ENCODE measurements around the gene ZNF804A. TPM values are rescaled to one million over a fixed set of nuclear protein-coding genes. Genes with fewer than 3 reads are reported as not detected.

Gene ZNF804A
- total RNA-seq, 4 donors from 2014 or later, result 0.27 to 7.9 (median 1.4) TPM; not detected in 1

GRCh38 chr2:184566716-184567115, 31.6 kb upstream of the ZNF804A start:
- no peaks in the 10 kb centered on the region for H3K4me1 ChIP-seq
- no peak overlapping the region for H3K27ac ChIP-seq
- no peaks in the 10 kb centered on the region for H3K9me3 ChIP-seq
- H3K4me3 ChIP-seq, result no peak overlapping the region
- TF ChIP-seq, protein P1, sequence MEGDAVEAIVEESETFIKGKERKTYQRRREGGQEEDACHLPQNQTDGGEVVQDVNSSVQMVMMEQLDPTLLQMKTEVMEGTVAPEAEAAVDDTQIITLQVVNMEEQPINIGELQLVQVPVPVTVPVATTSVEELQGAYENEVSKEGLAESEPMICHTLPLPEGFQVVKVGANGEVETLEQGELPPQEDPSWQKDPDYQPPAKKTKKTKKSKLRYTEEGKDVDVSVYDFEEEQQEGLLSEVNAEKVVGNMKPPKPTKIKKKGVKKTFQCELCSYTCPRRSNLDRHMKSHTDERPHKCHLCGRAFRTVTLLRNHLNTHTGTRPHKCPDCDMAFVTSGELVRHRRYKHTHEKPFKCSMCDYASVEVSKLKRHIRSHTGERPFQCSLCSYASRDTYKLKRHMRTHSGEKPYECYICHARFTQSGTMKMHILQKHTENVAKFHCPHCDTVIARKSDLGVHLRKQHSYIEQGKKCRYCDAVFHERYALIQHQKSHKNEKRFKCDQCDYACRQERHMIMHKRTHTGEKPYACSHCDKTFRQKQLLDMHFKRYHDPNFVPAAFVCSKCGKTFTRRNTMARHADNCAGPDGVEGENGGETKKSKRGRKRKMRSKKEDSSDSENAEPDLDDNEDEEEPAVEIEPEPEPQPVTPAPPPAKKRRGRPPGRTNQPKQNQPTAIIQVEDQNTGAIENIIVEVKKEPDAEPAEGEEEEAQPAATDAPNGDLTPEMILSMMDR (IDR thresholded peaks at IDR 0.05), result no peak
- TF ChIP-seq POLR2A (IDR thresholded peaks at IDR 0.05), result no peak
- H3K27me3 ChIP-seq, result no peaks in the 10 kb centered on the region
- intact Hi-C loops (cut with DNase I; ENCODE audit: low total_unique reads), result no loop called here
- no peaks in the 10 kb centered on the region for H3K36me3 ChIP-seq
- no peak for DNase-seq

DNA sequence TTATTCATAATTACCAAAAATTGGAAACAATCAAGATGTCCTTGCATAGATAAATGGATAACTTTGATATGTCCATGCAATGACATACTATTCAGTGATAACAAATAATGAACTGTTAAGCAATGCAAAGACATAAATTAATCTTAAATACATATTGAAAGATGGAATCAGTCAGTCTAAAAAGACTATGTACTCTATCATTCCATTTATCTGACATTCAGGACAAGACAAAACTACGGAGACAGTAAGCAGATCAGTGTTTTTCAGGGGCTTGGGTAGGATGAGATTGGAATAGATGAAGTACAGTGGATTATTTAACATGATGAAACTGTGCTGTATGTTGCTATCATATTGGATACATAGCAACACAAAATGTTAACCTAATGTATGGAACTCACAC, 21.3 kb upstream of the ZNF804A start:
- no peaks in the 10 kb centered on the region for H3K9me3 ChIP-seq
- TF ChIP-seq POLR2A (IDR thresholded peaks at IDR 0.05), result no peak
- TF ChIP-seq, protein P1 (IDR thresholded peaks at IDR 0.05), result no peak
- intact Hi-C loops (cut with DNase I; ENCODE audit: low total_unique reads), result no loop called here

DNA sequence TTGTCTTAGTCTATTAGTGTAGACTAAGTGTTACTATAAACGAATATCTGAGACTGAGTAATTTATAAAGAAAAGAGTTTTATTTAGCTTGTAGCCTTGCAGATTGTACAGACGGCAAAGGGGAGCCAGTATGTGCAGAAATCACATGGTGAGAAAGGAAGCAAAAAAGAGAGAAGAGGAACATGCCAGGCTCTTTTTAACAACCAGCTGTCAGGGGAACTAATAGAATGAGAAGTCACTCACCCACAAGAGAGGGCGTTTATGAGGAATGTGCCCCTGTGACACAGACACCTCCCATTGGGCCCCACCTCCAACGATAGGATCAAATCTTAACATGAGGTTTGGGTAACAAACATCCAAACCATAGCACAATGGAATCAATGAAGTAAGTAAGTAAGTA, 20.6 kb upstream of the ZNF804A start:
- Histone ChIP-seq H3K4me3 (no peak overlapping the region), H3K27ac (no peak overlapping the region), H3K36me3 (no peaks in the 10 kb centered on the region), H3K9me3 (no peaks in the 10 kb centered on the region), H3K27me3 (no peaks in the 10 kb centered on the region), H3K4me1 (no peaks in the 10 kb centered on the region)
- intact Hi-C loops (cut with DNase I; ENCODE audit: low total_unique reads), result no loop called here
- TF ChIP-seq POLR2A (IDR thresholded peaks at IDR 0.05), result no peak
- TF ChIP-seq, protein P1 (IDR thresholded peaks at IDR 0.05), result no peak
- DNase-seq, result no peak

More for the DNA sequence above, 21.3 kb upstream of the ZNF804A start:
- H3K27me3 ChIP-seq, result no peaks in the 10 kb centered on the region
- H3K4me3 ChIP-seq, result no peak overlapping the region
- no peak overlapping the region for H3K27ac ChIP-seq
- no peak for DNase-seq
- no peaks in the 10 kb centered on the region for H3K4me1 ChIP-seq
- H3K36me3 ChIP-seq, result no peaks in the 10 kb centered on the region

DNA sequence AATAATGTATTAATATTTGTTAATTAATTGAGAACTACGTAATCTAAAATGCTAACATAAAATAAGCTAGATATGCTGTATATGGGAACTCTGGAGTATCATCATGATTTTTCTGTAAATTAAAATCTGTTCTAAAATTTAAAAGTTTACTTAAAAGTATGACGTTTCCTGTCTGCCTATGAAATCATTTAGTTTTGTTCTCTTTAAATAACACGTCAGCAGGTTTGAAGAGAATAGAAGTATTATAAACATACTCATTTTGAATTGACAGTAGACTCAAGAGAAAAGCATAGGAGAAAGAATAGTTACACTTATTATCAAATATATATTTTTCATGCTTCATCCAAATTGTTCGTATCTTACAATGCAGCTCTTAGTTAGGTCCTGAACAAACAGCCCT, 19.1 kb upstream of the ZNF804A start:
- Histone ChIP-seq H3K4me1 (no peaks in the 10 kb centered on the region), H3K9me3 (no peaks in the 10 kb centered on the region), H3K27me3 (no peaks in the 10 kb centered on the region), H3K36me3 (no peaks in the 10 kb centered on the region), H3K4me3 (no peak overlapping the region), H3K27ac (no peak overlapping the region)
- intact Hi-C loops (cut with DNase I; ENCODE audit: low total_unique reads), result no loop called here
- no peak for DNase-seq
- TF ChIP-seq POLR2A (IDR thresholded peaks at IDR 0.05), result no peak
- TF ChIP-seq, protein P1 (IDR thresholded peaks at IDR 0.05), result no peak

GRCh38 chr2:184581391-184581790, 16.9 kb upstream of the ZNF804A start:
- DNase-seq, result no peak
- no peaks in the 10 kb centered on the region for H3K4me1 ChIP-seq
- H3K27me3 ChIP-seq, result no peaks in the 10 kb centered on the region
- H3K9me3 ChIP-seq, result no peaks in the 10 kb centered on the region
- intact Hi-C loops (cut with DNase I; ENCODE audit: low total_unique reads), result no loop called here
- H3K4me3 ChIP-seq, result no peak overlapping the region
- TF ChIP-seq POLR2A (IDR thresholded peaks at IDR 0.05), result no peak
- TF ChIP-seq, protein P1 (IDR thresholded peaks at IDR 0.05), result no peak
- H3K36me3 ChIP-seq, result no peaks in the 10 kb centered on the region
- H3K27ac ChIP-seq, result no peak overlapping the region

Measured in uterus (tissue), 4 donors.